CD4-positive, alpha-beta T cell treated with Interferon gamma for 1 hour (primary cell): Measurements from ENCODE around the gene DDIT4L.
"Not testable (repeated sequence)": the region's sequence is repeated elsewhere in the genome, so short reads cannot be mapped to it uniquely, and the experiment has no call there.

Source experiments
- DNase-seq: peaks from one replicate; pipeline ENCODE4 v3.0.0-alpha.2; 2020

DDIT4L gene

GRCh38 chr4:100189820-100190642 lies at the start of gene DDIT4L:
DDIT4L (minus strand) TSS chr4:100190468; CDS start chr4:100189983, 485 bp downstream.
- no peak for DNase-seq

GRCh38 chr4:100240008-100240407 lies 49.7 kb upstream of the DDIT4L start:
- DNase-seq = no peak

- no peak for DNase-seq
Measured at GRCh38 chr4:100224721-100225120, 34.5 kb upstream of the DDIT4L start.

- DNase-seq = no peak
Measured at GRCh38 chr4:100224160-100224559, 33.9 kb upstream of the DDIT4L start.

GRCh38 chr4:100208964-100209363 lies 18.7 kb upstream of the DDIT4L start:
- DNase-seq = no peak

GRCh38 chr4:100208459-100208858 lies 18.2 kb upstream of the DDIT4L start:
- DNase-seq = no peak

GRCh38 chr4:100206850-100207249 lies 16.6 kb upstream of the DDIT4L start:
- no peak for DNase-seq

GRCh38 chr4:100198061-100198460 lies 7.8 kb upstream of the DDIT4L start:
- DNase-seq = no peak

- DNase-seq = not testable (repeated sequence)
Measured at GRCh38 chr4:100196388-100197071, 6.3 kb upstream of the DDIT4L start.

- no peak for DNase-seq
Measured at GRCh38 chr4:100190643-100191600, 654 bp upstream of the DDIT4L start.

- DNase-seq = no peak
Measured at GRCh38 chr4:100188829-100189228, 1.4 kb downstream of the DDIT4L start.

- no peak for DNase-seq
Measured at GRCh38 chr4:100187781-100188180, 2.5 kb downstream of the DDIT4L start.

- DNase-seq = no peak
Measured at GRCh38 chr4:100184787-100185186, 5.5 kb downstream of the DDIT4L start.

GRCh38 chr4:100177855-100178254 lies 12.4 kb downstream of the DDIT4L start:
- DNase-seq = no peak

GRCh38 chr4:100177126-100177525 lies 13.1 kb downstream of the DDIT4L start:
- no peak for DNase-seq

- DNase-seq = no peak
Measured at GRCh38 chr4:100175858-100176257, 14.4 kb downstream of the DDIT4L start.

GRCh38 chr4:100174985-100175383 lies 15.3 kb downstream of the DDIT4L start:
- no peak for DNase-seq

- DNase-seq = no peak
Measured at GRCh38 chr4:100170986-100171385, 19.3 kb downstream of the DDIT4L start.

GRCh38 chr4:100169491-100170485 lies 20.5 kb downstream of the DDIT4L start:
- no peak for DNase-seq

GRCh38 chr4:100168521-100168920 lies 21.7 kb downstream of the DDIT4L start:
- DNase-seq = no peak

- no peak for DNase-seq
Measured at GRCh38 chr4:100166297-100167039, 23.8 kb downstream of the DDIT4L start.
